Activated CD4-positive, alpha-beta T cell treated with anti-CD3 and anti-CD28 coated beads, Interleukin-2, amount 50 U/mL, for 1 hour (primary cell): Measurements from ENCODE around the gene SPECC1L.
"Not testable (repeated sequence)": the region's sequence is repeated elsewhere in the genome, so short reads cannot be mapped to it uniquely, and the experiment has no call there.

Source experiments
- DNase-seq: peaks from one replicate; pipeline ENCODE4 v3.0.0-alpha.2; 2020

Gene SPECC1L

GRCh38 chr22:24285245-24285644 lies 14.6 kb downstream of the SPECC1L start:
- DNase-seq, result no peak

GRCh38 chr22:24287212-24287611 lies 16.6 kb downstream of the SPECC1L start:
- not testable (repeated sequence) for DNase-seq

- not testable (repeated sequence) for DNase-seq
Measured at GRCh38 chr22:24287801-24288200, 17.2 kb downstream of the SPECC1L start.

- DNase-seq, result no peak
Measured at GRCh38 chr22:24289114-24289513, 18.5 kb downstream of the SPECC1L start.

GRCh38 chr22:24289741-24290163 lies 19.1 kb downstream of the SPECC1L start:
- DNase-seq, result no peak

GRCh38 chr22:24290459-24290858 lies 19.8 kb downstream of the SPECC1L start:
- DNase-seq, result no peak

GRCh38 chr22:24291515-24292201 lies 21.0 kb downstream of the SPECC1L start:
- DNase-seq, result no peak

- DNase-seq, result not testable (repeated sequence)
Measured at GRCh38 chr22:24292202-24292830, 21.7 kb downstream of the SPECC1L start.

- not testable (repeated sequence) for DNase-seq
Measured at GRCh38 chr22:24294913-24295312, 24.3 kb downstream of the SPECC1L start.

GRCh38 chr22:24298497-24299155 lies 28.0 kb downstream of the SPECC1L start:
- not testable (repeated sequence) for DNase-seq

GRCh38 chr22:24300522-24300921 lies 29.9 kb downstream of the SPECC1L start:
- DNase-seq, result not testable (repeated sequence)

- no peak for DNase-seq
Measured at GRCh38 chr22:24302591-24302990, 32.0 kb downstream of the SPECC1L start.

- DNase-seq, result no peak
Measured at GRCh38 chr22:24303007-24303406, 32.4 kb downstream of the SPECC1L start.

- DNase-seq, result no peak
Measured at GRCh38 chr22:24304062-24304675, 33.5 kb downstream of the SPECC1L start.

GRCh38 chr22:24305260-24305692 lies 34.6 kb downstream of the SPECC1L start:
- no peak for DNase-seq

GRCh38 chr22:24310969-24311368 lies 40.3 kb downstream of the SPECC1L start:
- DNase-seq, result no peak

- no peak for DNase-seq
Measured at GRCh38 chr22:24315367-24315966, 44.8 kb downstream of the SPECC1L start.

- DNase-seq, result not testable (repeated sequence)
Measured at GRCh38 chr22:24316264-24316663, 45.6 kb downstream of the SPECC1L start.

GRCh38 chr22:24317511-24317910 lies 46.9 kb downstream of the SPECC1L start:
- DNase-seq, result not testable (repeated sequence)

- DNase-seq, result no peak
Measured at GRCh38 chr22:24319451-24319850, 48.8 kb downstream of the SPECC1L start.

GRCh38 chr22:24321999-24322398 lies 51.4 kb downstream of the SPECC1L start:
- no peak for DNase-seq

GRCh38 chr22:24322522-24322921 lies 51.9 kb downstream of the SPECC1L start:
- no peak for DNase-seq

GRCh38 chr22:24323233-24323632 lies 52.6 kb downstream of the SPECC1L start:
- no peak for DNase-seq
